Transverse colon (tissue), 4 donors: ENCODE data around the gene PXK. TPM values are rescaled to one million over a fixed set of nuclear protein-coding genes. Genes with fewer than 3 reads are reported as not detected.

Experiments used
- DNase-seq: peaks from one replicate; pipeline ENCODE4 v3.0.0-alpha.2; 2019
- H3K27ac ChIP-seq, 4 donors: fragments of 200-600 bp; sonication (generic); 2 replicates each; pipeline ENCODE4 v1.5.1; 2016 to 2018; ENCODE audit warnings: inconsistent platforms in 4 of 4
- H3K27me3 ChIP-seq: fragments of 200-600 bp; sonication (generic); 2 replicates; pipeline ENCODE4 v1.5.1; 2017; ENCODE audit warnings: inconsistent platforms
- H3K36me3 ChIP-seq, 4 donors: fragments of 200-600 bp; sonication (generic); 2 replicates each; pipeline ENCODE4 v1.5.1; 2017 to 2019; ENCODE audit warnings: inconsistent platforms in 4 of 4
- H3K4me1 ChIP-seq, 4 donors: fragments of 200-600 bp; sonication (generic); 2 replicates each; pipeline ENCODE4 v1.5.1; 2017 to 2020; ENCODE audit warnings: inconsistent platforms in 4 of 4
- H3K4me3 ChIP-seq, 4 donors: fragments of 200-600 bp; sonication (generic); 1 replicate in 1 of 4; 2 replicates in 3 of 4; pipeline versions ENCODE4 v1.5.1 to v1.6.1; 2017 to 2019; ENCODE audit warnings: inconsistent platforms in 4 of 4
- H3K9me3 ChIP-seq, 2 donors: fragments of 200-600 bp; sonication (generic); 2 replicates each; pipeline ENCODE4 v1.5.1; 2017 to 2019; ENCODE audit warnings: inconsistent platforms in 2 of 2
- EP300 ChIP-seq: sonication (generic); formaldehyde crosslinking; IDR thresholded peaks from one replicate; pipeline ENCODE4 v1.6.1; 2017; ENCODE audit warnings: antibody characterized with exemption, low read depth
- POLR2A ChIP-seq: fragments of 450-650 bp; IDR thresholded peaks from one replicate; pipeline ENCODE4 v1.6.1; 2016; ENCODE audit warnings: antibody characterized with exemption, mild to moderate bottlenecking, moderate library complexity
- POLR2AphosphoS5 ChIP-seq, 3 donors: sonication (generic); formaldehyde crosslinking; IDR thresholded peaks; one replicate each; pipeline ENCODE4 v1.6.1; 2016; ENCODE audit warnings: antibody characterized with exemption in 3 of 3
- WGBS, 2 donors: methylation state at CpG; one replicate each; pipeline ENCODE4 v1.1.5; 2018; ENCODE audit warnings: low coverage in 1 of 2; 5-methylcytosine and 5-hydroxymethylcytosine counted together
- in situ Hi-C, 4 donors: fragments of 200-750 bp; cut with MboI; loops; one replicate each; pipeline versions ENCODE4 v1.15.0 to v1.15.1; 2017; ENCODE audit warnings: low sequenced_read_pairs in 3 of 4, low pct_ligation_motif_present in 1 of 4, low pct_unique_long_range_greater_than_20kb in 1 of 4
- intact Hi-C: fragments of 100-400 bp; cut with DNase I; formaldehyde crosslinking; loops from one replicate; pipeline ENCODE4 v1.15.1; 2023; ENCODE audit warnings: low total_unique reads
- total RNA-seq, 4 donors: library from RNA; depleted of rRNA; stranded (reverse); fragments of >200 nt; gene quantifications; one replicate each; pipeline ENCODE4 v1.1.0, GENCODE V29; 2016
- TF ChIP-seq, protein P1 (sequence below), 5 experiments: fragments of 200-600 bp in 3 of 5; fragments of 450-650 bp in 2 of 5; sonication (generic) in 3 of 5; IDR thresholded peaks; 1 replicate in 2 of 5; 2 replicates in 3 of 5; pipeline ENCODE4 v1.5.1; 2016 to 2017; ENCODE audit warnings: antibody characterized with exemption in 5 of 5, inconsistent platforms in 3 of 5, mild to moderate bottlenecking in 2 of 5, moderate library complexity in 1 of 5

Gene PXK
- total RNA-seq, 4 donors from 2014 or later, result 7.6 to 29.5 (median 16.6) TPM

GRCh38 chr3:58351920-58352319 lies 19.2 kb downstream of the PXK start:
- H3K9me3 ChIP-seq, result no peaks in the 10 kb centered on the region
- no peaks in the 10 kb centered on the region for H3K36me3 ChIP-seq
- H3K4me3 ChIP-seq, result no peak overlapping the region
- H3K27ac ChIP-seq, result no peak overlapping the region
- peaks cover 7 to 25% (median 18%) of the 10 kb centered on the region in 4 donors for H3K4me1 ChIP-seq
- in situ Hi-C loops (no loop called here), intact Hi-C loops (no loop called here)
- TF ChIP-seq, protein P1, sequence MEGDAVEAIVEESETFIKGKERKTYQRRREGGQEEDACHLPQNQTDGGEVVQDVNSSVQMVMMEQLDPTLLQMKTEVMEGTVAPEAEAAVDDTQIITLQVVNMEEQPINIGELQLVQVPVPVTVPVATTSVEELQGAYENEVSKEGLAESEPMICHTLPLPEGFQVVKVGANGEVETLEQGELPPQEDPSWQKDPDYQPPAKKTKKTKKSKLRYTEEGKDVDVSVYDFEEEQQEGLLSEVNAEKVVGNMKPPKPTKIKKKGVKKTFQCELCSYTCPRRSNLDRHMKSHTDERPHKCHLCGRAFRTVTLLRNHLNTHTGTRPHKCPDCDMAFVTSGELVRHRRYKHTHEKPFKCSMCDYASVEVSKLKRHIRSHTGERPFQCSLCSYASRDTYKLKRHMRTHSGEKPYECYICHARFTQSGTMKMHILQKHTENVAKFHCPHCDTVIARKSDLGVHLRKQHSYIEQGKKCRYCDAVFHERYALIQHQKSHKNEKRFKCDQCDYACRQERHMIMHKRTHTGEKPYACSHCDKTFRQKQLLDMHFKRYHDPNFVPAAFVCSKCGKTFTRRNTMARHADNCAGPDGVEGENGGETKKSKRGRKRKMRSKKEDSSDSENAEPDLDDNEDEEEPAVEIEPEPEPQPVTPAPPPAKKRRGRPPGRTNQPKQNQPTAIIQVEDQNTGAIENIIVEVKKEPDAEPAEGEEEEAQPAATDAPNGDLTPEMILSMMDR (IDR thresholded peaks at IDR 0.05), result no peak
- TF ChIP-seq POLR2AphosphoS5 (IDR thresholded peaks at IDR 0.05) (no peak), POLR2A (no peak), EP300 (no peak)
- DNase-seq, result no peak
- no peaks in the 10 kb centered on the region for H3K27me3 ChIP-seq
- WGBS, 2 donors, result 78% methylated on average over 3 of the region's 3 CpGs; no CpG with 5 or more reads in 1 of the 2 donors

DNA sequence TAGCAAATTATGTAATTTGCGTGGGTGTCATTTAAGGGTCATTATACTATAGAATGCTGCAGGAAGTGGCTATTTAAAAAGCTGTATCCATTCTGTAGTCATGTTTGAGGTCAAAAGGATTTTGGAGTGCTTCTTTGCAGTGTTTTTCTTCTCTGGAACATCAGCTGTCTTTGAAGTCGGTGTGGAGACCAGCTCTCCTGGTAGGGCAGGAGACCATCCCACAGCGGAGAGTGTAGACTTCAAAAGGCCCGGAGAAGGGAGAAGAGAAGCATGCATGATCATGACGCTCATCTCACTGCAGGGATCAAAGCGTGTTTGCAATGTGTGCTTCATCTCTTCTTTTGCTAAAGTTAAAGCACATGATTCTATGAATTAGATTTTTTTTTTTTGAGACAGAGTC lies 19.9 kb downstream of the PXK start:
- intact Hi-C loops, result no loop called here
- peaks cover 9 to 31% (median 18%) of the 10 kb centered on the region in 4 donors for H3K4me1 ChIP-seq
- in situ Hi-C loops, result no loop called here

GRCh38 chr3:58353722-58354553 lies 21.2 kb downstream of the PXK start:
- Histone ChIP-seq H3K4me3 (no peak overlapping the region), H3K36me3 (no peaks in the 10 kb centered on the region), H3K27ac (peak overlapping the region in 2 of 4 donors; percentile 3 to 48), H3K4me1 (peaks cover 12 to 33% (median 18%) of the 10 kb centered on the region in 4 donors), H3K9me3 (no peaks in the 10 kb centered on the region), H3K27me3 (no peaks in the 10 kb centered on the region)
- TF ChIP-seq POLR2AphosphoS5 (IDR thresholded peaks at IDR 0.05), result no peak
- no peak for TF ChIP-seq POLR2A
- TF ChIP-seq EP300, result no peak
- TF ChIP-seq, protein P1 (IDR thresholded peaks at IDR 0.05), result no peak
- DNase-seq, result no peak
- 71 to 78% methylated on average over 4 to 8 of the region's 8 CpGs for WGBS, 2 donors
- in situ Hi-C loops, result no loop called here
- intact Hi-C loops, result no loop called here

More for the DNA sequence above, 19.9 kb downstream of the PXK start:
- DNase-seq, result no peak
- Histone ChIP-seq H3K4me3 (no peak overlapping the region), H3K27ac (no peak overlapping the region), H3K9me3 (no peaks in the 10 kb centered on the region), H3K36me3 (no peaks in the 10 kb centered on the region), H3K27me3 (no peaks in the 10 kb centered on the region)
- TF ChIP-seq, protein P1 (IDR thresholded peaks at IDR 0.05), result no peak
- no peak for TF ChIP-seq EP300
- TF ChIP-seq POLR2A, result no peak
- TF ChIP-seq POLR2AphosphoS5 (IDR thresholded peaks at IDR 0.05), result no peak
- WGBS, 2 donors, result 73 to 94% methylated on average over 3 to 6 of the region's 6 CpGs

DNA sequence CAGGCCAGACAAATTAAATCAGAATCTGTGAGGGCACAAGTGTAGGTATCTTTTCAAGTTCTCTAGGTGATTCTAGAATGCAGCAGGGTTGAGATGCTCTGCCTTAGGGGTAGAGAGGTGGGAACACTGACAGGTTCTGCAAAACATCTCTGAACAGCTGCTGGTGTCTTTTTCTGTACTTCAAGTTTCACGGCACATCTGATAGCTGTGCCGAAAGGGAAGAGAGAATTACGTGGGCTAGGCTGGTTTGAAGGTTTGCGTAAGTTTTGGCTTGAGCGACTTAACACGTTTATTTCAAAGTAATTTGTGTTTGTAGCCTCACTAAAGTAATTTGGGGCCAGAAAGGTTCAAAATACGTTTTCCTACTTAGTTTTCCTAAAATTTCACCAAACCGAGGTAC lies 22.5 kb downstream of the PXK start:
- TF ChIP-seq POLR2AphosphoS5 (IDR thresholded peaks at IDR 0.05) (no peak), POLR2A (no peak), EP300 (no peak)
- TF ChIP-seq, protein P1 (IDR thresholded peaks at IDR 0.05), result no peak
- H3K9me3 ChIP-seq, result no peaks in the 10 kb centered on the region
- intact Hi-C loops, result no loop called here
- DNase-seq, result no peak
- H3K27me3 ChIP-seq, result no peaks in the 10 kb centered on the region
- no peak overlapping the region for H3K4me3 ChIP-seq
- H3K27ac ChIP-seq, result peak overlapping the region in 1 of 4 donors; percentile 70
- 82 to 88% methylated on average over 7 to 8 of the region's 8 CpGs for WGBS, 2 donors
- peaks cover 3 to 31% (median 19%) of the 10 kb centered on the region in 4 donors for H3K4me1 ChIP-seq
- in situ Hi-C loops, result no loop called here
- no peaks in the 10 kb centered on the region for H3K36me3 ChIP-seq
